GM19023 (cell line): ENCODE data around the gene VGLL4.

Experiments used
- ATAC-seq: cut with Tn5 transposase; IDR thresholded peaks from one replicate; pipeline ENCODE4 v1.9.1; 2021; ENCODE audit warnings: mild to moderate bottlenecking, moderate library complexity; ENCODE audit not compliant: unreplicated experiment

The VGLL4 gene

DNA sequence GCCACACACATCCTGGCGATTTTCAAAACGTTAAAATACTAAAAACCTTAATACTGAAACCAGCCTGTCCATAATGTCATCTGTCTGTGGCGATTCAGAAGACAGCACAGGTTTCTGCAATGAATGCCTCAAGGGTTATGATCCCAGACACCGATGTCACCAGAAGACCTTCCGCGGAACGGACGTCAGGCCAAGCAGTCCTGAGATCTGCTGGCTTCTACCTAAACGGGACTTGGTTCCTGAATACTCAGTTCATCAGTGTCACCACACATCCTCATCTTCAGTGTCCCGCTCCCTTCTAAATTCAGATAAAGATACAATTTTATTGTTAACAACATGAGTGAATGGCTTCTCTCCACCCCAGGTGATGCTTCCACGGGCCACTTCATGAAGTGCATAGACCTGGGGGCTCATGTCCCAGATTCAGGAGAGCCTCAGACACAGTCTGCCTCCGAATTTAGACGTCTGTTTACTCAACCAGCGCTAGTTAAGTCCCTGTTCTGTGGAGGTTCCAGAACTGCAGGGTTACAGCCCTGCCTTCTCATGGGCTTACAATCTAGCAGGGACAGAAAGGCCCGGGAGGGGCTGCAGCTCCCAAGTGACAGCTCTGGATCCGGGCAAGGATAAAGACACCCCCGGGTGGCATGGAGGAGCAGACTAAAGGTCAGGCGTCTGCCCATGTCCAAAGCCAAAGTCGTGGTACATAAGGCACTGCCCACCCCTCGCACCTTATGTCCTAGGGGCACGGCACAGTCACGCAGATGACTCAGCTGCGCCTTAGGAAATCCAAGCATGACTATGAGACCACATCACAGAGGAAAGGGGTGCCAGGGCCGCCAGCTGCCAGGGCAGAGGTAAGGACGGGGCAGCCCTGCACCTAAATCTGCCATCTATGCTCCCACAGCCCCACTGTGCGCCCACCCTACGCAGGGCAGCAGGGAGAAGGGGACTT is 75.9 kb downstream of the VGLL4 start:
- ATAC-seq, result no peak

DNA sequence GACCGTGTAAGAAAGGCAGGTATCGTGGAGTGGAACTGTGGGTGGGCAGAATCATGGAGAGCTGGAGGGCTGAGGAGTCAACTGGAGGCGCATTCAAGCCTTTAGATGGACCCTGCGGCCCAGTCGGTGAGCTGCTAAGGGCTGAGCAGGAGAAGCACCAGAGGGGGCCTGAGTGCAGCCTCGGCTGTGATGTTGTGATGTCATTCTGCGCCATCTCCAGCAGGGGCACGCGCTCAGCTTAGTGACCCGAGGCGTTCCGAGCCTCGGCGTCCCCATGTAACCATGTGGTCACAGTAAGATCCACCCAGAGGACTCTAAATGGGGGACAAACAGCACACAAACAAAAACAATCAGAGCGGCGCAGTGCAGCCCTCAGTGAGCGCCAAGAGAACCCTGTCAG is 76.8 kb downstream of the VGLL4 start:
- ATAC-seq, result no peak

DNA sequence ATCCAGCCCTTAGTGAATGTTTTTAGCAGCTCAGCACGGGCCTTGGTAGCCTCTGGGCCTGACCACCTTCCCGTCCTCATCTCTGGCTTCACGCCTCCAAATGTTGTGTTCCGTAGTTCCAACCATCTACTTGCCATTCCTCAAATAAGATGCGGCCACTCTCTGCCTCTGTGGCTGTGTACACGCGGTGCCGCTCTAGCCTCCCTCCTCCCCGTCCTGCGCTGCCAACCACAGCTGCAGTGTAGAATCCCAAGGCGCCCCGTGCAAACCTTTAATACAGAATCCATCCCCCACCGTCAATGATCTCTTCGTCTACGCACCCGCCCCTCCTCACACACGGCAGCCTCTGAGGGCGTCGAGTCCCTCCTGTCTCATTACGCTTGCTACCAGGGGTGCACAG is 77.2 kb downstream of the VGLL4 start:
- ATAC-seq, result no peak

DNA sequence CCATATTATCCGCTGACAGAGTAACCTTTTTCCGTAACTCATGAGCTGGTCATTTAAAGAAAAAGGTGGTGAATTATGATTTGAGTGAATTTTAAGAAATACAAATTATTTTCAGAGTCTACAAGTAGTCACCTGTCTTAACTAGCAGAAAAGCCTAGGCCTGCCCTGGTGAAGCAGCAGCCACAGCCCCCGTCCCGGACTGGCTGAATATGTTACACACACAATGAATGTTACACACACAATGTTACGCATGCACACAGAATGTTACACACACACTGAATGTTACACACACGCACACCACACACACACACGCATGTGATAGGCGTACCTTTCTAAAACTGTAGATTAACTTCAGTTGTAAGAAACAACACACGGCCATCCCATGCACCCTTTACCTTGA is 77.8 kb downstream of the VGLL4 start:
- no peak for ATAC-seq

DNA sequence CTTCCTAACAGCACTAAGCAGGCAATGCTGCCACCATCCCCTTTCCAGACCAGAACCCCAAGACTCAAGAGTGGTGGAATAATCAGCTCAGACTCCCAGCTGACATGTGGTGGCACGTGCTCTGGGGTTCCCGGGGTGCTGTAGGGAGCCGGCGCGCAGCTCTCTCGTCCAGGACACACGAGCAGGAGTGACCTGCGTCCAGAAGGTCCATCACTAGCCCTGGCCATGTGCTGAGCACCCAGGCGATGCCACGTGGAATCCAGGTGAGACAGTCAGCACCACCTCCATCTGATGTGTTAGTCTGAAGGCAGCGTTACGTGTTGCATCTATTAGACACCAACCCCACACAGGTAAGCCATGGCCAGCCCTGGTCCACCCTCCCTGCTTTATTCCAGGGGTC is 78.2 kb downstream of the VGLL4 start:
- no peak for ATAC-seq

DNA sequence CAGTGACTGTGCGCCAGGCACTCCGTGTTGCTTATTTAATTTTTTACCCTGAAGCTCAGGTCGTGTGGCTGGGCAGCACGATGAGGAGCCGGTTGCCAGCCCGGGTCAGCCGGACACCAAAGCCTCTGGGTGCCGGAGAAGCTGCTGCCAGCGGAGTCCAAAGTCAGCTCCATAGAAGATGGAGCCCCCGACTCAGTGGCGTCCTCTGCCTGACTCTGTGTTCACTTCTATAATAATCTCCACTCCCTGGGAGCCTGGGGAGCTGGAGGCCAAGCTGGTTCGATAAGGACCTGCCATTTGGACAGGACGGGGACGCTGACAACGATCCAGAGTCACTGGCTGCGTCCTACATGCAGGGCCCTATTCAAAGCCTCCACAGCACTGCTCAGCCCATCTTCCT is 78.6 kb downstream of the VGLL4 start:
- no peak for ATAC-seq

DNA sequence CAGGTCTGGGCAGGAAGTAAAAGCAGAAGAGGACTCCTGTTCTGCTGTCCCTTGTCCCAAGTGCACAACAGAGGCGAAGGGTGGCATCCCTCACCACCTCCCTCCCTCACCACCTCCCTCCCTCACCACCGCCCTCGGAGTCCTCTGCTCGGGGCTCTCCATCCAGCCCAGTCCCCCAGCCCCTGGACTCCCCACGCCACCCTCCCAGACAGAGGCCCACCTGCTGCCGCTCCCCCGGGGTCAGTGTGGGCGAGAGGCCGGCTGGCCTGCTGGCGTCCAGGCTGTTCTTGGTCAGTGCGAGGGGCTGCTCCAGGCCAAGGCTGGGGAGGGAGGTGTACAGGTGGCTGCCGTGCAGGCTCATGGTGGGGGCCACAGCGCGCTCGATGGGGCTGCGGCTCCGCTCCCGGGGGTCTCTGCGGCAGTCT is 79.1 kb downstream of the VGLL4 start:
- no peak for ATAC-seq

DNA sequence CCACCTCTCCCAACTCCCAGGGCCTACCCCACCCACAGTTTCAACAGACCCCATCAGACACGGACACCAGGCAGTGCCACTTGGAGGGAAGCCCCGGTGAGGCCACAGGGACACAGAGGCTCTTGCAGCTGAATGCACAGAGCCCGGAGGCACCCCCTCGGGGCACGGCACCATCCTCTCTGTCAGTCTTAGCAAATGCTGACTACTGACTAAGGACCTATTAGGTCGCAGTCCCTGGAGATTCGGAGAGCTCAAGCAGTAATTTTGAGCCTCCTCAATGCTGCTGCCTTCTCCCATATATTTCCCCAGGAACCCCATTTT is 79.9 kb downstream of the VGLL4 start:
- no peak for ATAC-seq

DNA sequence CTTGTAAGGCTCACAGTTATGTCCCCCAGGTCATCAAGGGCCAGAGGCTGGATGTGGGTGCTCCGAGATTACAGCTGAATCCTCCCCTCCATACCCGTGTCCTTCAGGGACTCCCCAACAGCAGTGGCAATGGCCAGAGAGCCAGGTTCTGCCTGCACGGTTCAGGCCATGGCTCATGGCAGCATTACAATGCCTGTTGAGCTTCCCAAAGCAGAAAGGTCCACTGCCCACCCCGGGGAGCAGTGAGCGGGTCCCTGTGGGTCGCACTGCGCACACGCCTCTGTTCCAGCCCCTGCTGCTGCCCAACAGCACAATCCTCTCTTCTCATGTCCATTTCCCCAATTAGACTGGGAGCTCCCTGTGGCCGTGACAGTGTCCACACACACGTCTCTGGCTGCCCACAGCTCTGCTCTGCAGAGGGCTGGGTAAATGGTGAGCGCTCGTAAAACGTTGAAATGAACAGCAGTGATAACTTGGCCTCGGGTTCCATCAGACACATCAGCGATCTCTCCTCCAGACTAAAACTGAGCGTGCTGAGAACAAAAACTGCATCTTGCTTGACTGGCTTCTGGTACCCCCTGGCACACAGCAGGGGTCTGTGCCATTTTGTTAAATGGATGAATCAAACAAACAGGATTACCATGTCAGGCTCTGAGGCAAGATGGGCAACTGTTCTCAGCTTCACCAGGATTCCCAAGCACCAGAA is 80.4 kb downstream of the VGLL4 start:
- ATAC-seq, result no peak

DNA sequence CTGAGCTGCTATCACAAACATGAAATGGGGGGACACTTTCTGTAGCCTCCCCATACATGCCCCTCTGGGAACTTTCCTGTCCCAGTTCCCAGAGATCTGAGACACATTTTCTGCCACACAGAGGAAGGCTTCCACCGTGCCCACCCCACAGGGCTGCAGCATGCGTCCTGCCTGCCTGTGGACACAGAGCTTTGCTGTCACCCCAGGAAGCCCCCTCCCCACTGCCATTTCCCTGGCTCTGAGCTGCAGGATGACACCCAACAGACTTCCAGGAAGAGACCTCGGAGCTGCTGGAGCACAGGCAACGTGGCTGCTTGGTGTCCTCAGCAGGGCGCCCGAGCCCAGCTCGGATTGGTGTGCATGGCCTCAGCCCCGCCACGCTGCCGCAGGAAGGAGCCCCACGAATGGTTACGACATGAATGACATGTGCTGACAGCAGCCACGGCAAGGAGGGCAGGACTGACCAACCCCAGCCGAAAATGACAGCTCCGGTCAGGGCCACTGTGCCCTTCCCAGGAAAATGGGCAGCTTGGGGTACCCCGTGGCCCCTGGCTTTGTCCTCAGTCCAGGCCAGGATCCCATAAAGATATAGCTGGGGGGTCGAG is 81.3 kb downstream of the VGLL4 start:
- no peak for ATAC-seq

DNA sequence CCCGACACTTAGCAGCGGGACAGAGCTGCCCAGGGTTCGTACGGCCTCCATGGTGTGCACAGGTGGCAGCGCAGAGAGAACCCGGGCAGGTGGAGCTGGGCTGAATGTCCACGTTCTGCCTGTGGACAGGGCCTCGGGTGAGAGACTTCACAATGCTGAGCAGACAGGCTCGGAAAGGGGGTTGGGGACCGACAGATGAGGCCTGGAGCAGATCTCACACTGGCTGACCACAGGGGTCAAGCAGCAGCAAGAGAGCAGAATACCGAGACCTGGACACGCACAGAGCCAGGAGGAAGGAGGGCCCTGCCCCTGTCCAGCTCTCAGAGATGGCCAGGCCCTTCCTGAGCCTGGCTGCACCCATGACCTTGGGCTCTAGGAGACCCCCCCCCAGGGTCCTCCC is 83.0 kb downstream of the VGLL4 start:
- no peak for ATAC-seq

DNA sequence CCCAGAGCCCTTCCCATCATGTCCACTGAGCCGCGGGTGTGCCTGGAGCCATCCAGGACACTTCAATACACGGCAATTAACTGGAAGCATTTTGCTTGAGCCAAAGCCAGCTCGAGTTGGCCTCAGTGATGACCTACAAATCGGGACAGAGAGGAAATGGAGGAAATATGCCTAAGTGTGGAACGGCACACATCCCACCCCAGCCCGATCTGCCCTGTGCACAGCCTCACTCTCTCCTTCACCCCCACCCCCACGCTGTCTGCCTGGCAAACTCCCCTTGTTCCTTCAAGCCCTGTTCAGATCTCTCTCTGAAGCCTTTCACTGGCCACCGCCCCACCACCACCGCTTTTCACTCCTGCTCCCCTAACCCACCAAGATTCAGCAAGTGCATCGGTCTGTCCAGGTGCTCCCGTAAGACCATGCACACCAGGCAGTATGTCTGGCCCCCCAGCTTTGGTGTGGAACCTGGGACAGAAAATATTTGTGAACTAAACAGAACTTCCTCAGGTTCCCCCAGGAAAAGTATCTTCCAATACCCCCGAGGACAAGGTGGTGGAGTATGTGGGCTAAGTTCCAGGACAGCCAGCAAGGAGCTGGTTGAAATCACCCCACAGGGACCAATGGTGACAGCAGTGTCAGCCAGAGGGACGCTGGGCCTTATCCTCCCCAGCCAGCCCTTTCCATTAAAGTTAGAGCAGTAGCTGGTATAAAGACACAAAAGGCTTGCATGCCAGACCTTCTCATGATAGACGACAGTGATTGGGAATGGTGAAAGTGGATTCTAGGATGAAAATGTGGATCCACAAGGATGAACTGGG is 83.7 kb downstream of the VGLL4 start:
- ATAC-seq, result no peak

DNA sequence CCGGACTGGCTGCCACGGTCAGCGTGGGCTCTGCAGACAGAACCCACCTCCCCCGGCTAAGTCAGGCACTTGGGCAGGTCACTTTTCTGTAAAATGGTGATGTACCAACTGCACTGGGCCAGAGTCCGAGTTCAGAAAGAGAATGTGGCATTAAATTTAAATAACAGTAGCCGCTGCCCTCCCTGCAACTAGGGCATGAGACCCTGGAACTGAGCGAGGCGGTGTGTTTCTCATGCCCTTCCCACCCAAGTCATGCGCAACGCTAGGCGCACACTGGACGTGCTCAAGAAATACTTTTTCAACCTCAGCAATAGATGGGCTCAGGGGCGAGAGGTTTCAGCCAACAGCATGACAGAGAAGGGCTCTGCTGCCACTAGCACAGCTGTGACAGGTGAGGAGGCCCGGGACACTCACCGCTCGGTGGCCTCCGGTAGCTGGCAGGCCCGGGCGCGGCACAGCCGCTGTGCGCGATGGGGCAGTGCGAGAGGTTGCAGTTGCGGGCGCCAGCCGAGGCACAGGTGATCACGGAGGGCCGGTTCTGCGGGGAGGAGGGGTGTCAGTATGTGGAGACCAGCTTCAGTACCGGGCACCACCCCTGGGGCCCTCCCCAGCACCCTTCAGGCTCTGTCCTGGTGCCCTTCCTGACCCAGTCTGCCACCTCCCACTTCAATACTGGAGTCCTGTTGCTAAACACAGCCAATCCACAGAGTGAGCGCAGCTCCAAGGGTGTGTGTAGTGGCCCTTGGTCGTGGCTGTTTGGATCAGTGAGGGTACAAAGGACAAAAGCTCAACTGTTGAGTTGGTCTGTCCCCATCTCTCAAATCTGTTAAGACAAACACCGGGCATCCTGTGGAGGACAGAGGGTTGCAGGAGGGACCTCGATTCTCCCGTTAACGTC is 84.5 kb downstream of the VGLL4 start:
- no peak for ATAC-seq

DNA sequence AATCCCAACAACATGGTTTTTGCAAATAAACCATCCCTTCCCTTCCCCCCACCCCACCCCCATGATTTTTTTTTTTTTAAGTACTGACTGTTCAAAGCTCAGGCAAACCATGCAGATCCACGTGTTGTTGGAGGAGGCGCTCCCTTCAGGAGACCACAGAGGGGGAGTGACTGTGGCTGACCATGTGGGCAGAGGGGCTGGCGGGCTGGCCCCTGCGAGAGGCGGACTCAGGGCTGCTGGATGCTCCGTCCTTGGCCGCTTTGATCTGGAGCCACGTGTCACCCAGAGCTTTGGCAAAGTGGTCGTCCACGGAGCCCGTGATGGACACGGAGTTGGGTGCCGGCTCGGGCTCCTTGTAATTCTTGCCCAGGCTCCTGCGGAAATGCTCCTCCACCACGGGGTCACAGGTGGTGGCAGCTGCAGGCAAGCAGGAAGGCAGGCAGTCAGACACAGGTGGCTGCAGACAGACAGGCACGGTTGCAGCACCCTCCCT is 85.3 kb downstream of the VGLL4 start:
- no peak for ATAC-seq

DNA sequence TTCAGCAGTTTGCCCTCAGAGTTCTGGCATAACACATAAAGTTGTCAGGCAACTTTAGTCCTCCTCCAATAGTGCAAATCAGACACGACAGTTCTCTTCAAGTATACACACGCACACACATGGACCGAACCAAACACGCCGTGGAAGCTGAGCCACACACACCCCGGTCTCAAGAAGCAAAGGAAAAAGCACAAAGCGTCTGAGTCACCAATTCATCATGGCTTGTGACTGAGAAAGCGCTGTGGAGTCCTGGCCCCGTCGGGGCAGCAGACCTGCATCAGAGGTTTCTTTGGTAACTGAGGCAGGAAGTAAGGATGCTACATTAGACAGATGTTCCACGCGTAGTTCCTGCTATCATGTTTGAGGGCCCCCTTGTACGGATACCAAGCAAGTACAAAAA is 85.7 kb downstream of the VGLL4 start:
- ATAC-seq, result no peak

DNA sequence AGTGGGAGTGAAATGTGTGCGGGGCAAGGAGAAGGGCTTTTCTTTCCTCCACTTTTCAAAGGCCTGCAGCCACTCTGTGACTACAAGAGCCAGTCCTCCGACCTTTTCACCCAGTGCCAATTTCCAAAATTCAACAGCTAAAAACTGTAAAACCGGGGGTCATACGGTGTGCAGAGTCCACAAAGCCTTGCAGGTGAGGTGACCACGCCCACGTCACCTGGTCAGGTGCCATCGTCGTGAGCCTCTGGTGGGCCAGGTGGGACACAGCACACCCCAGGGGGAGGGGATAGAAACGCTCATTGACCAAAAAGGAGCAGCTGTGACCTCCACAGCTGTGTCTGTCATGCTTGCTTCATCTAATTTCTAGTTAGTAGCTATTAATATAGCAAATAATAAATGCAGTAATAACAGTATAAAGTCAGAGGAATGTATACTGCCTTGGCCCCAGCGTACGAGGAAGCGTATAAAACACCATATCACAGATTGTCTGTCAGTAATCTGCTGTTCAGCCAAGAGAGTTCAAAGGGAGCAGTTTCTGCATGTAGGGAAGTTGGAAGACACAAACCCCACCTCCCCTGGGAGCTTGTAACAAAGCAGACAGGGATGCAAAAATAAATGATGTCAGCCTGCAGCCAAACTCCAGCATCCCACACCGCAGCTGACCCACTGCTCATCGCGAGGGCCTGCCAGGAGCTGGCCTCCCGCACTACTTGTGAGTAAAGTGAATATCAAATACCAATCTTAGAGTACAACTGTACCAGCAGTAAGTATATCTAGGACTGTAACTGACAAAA is 86.7 kb downstream of the VGLL4 start:
- ATAC-seq, result no peak

DNA sequence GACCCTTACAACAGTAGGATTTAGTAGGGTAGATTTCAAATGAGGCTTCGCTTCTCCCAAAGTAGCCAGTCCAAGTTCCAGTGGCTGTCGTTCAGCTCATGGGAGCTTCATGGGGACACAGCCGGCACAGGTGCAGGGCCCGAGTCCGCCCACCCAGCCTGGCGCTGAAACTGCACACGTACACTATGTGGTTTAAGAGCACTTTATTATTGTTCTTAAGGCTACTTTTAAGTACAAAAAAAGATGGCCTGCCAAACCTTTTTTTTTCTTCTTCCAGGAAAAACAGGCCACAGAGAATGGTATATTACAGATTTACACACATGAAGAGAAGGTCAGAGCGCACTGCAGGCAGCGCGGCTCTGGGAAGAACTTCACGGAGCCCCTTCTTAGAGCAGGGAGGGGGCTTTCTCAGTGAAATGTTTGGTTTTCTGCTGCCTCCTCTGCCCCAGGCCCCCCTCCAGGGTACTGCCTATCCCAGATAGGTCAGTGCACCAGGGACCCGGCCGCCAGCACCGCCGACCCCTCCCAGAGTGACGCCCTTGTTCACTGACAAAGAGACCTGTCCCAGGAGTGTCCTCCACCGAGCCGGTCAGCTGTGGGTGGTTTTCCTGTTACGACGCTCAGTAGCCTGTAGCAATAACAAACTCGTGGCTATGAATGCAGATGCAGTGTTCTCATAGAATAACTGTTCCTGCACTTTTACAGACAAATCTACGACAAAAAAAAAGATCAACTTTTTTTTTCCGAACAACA is 87.7 kb downstream of the VGLL4 start:
- no peak for ATAC-seq

DNA sequence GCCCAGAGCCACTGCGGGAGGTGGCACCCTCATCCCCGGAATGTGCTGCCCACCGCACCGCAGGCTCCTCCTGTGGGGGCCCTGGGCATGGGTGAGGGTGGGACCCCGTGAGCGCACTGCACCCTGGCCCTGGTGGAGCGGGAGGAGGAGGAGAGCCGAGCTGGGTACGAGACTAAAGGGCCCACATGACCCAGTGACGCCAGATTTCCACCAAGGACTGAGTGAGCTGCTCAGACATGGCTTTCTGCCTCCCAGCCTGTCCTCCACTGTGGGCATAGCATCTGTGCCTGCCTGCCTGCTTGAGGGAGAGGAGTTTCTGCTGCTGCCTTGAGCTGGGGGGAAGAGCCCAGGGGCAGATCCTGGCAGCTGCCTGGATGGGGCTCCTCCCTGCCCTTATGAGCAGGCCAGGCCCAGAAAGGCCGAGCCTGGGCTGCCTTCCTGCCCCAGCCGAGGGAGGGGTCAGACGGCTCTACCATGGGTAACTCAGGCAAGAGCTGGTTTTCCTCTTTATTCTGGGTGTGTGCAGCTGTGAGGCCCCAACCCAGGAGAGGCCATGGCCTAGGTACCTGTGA is 88.4 kb downstream of the VGLL4 start:
- no peak for ATAC-seq
